Suppressor macrophage treated with lipopolysaccharide for 1 hour (primary cell): ENCODE results near the gene LMF2.

Source experiments
- DNase-seq, 3 donors: peaks; one replicate each; pipeline ENCODE4 v3.0.0-alpha.2; 2020 to 2022

Gene LMF2

GRCh38 chr22:50503475-50504145 is 3.9 kb downstream of the LMF2 start:
- DNase-seq, result peak in 1 of 3 donors; percentile 31

GRCh38 chr22:50502628-50503474 is 4.7 kb downstream of the LMF2 start:
- DNase-seq, result no peak

GRCh38 chr22:50502096-50502495 is 5.4 kb downstream of the LMF2 start:
- DNase-seq, result no peak

GRCh38 chr22:50500452-50500851 is 7.0 kb downstream of the LMF2 start:
- DNase-seq, result no peak

- peak; percentile 77 to 88 (median 85) for DNase-seq
Observed at GRCh38 chr22:50498322-50498890, 9.1 kb downstream of the LMF2 start.

- no peak for DNase-seq
Observed at GRCh38 chr22:50497093-50497492, 10.4 kb downstream of the LMF2 start.

GRCh38 chr22:50490531-50491308 is 16.8 kb downstream of the LMF2 start:
- DNase-seq, result peak; percentile 72 to 82 (median 79)

GRCh38 chr22:50489363-50490243 is 17.9 kb downstream of the LMF2 start:
- no peak for DNase-seq

- DNase-seq, result no peak
Observed at GRCh38 chr22:50488886-50489285, 18.6 kb downstream of the LMF2 start.

- DNase-seq, result no peak
Observed at GRCh38 chr22:50488006-50488677, 19.4 kb downstream of the LMF2 start.

- no peak for DNase-seq
Observed at GRCh38 chr22:50487290-50488005, 20.1 kb downstream of the LMF2 start.

- DNase-seq, result no peak
Observed at GRCh38 chr22:50486561-50487289, 20.8 kb downstream of the LMF2 start, which contains the start of gene MIOX. Gene MIOX, plus strand, starts transcription at chr22:50486859. Its CDS starts 39 bp downstream, at chr22:50486898.

- DNase-seq, result no peak
Observed at GRCh38 chr22:50485221-50486131, 22.0 kb downstream of the LMF2 start.

GRCh38 chr22:50483977-50484853 is 23.3 kb downstream of the LMF2 start:
- no peak for DNase-seq

GRCh38 chr22:50483556-50483955 is 23.9 kb downstream of the LMF2 start:
- no peak for DNase-seq

- no peak for DNase-seq
Observed at GRCh38 chr22:50483106-50483505, 24.4 kb downstream of the LMF2 start.
